MCF 10A (cell line): Measurements from ENCODE around the gene IDH3G. TPM values are rescaled to one million over a fixed set of nuclear protein-coding genes. Genes with fewer than 3 reads are reported as not detected.
A peak's percentile ranks its signal among the peaks of the same experiment; 100 is the strongest.

ENCODE experiments used
- BruUV-seq: library from RNA; stranded (reverse); fragments of 400-500 nt; replicated peaks from 2 replicates; lab custom pipeline; 2021; lab: Mats Ljungman, UMichigan
- CTCF ChIA-PET: fragments of 300-600 bp; sonication (Branson Sonifier 250); formaldehyde crosslinking; extraction: SDS; loops from one replicate; lab custom pipeline; 2021; ENCODE audit warnings: antibody characterized with exemption, inconsistent platforms; lab: Yijun Ruan, JAX
- POLR2A ChIA-PET: fragments of 300-600, 350-650 bp; sonication (Branson Sonifier 250); formaldehyde crosslinking; extraction: SDS; loops from one replicate; lab custom pipeline; 2020; ENCODE audit warnings: antibody characterized with exemption, inconsistent platforms; lab: Yijun Ruan, JAX
- DNase-seq: peaks from one replicate; pipeline ENCODE4 v3.0.0-alpha.2; 2018; ENCODE audit not compliant: unreplicated experiment
- H3K27ac Mint-ChIP-seq: one replicate; pipeline ENCODE4 v1.8.0; 2022; ENCODE audit warnings: mild to moderate bottlenecking, low read depth, mixed read lengths; ENCODE audit not compliant: unreplicated experiment
- H3K27me3 Mint-ChIP-seq: one replicate; pipeline ENCODE4 v1.8.0; 2022; ENCODE audit warnings: mixed read lengths; ENCODE audit not compliant: insufficient read depth, unreplicated experiment
- H3K36me3 Mint-ChIP-seq: one replicate; pipeline ENCODE4 v1.8.0; 2022; ENCODE audit warnings: mild to moderate bottlenecking, moderate library complexity, mixed read lengths; ENCODE audit not compliant: insufficient read depth, unreplicated experiment
- H3K4me1 Mint-ChIP-seq: one replicate; pipeline ENCODE4 v1.8.0; 2022; ENCODE audit warnings: mixed read lengths; ENCODE audit not compliant: insufficient read depth, unreplicated experiment
- H3K4me3 Mint-ChIP-seq: one replicate; pipeline ENCODE4 v1.8.0; 2022; ENCODE audit warnings: mild to moderate bottlenecking, moderate library complexity, mixed read lengths; ENCODE audit not compliant: unreplicated experiment
- H3K9me3 Mint-ChIP-seq: one replicate; pipeline ENCODE4 v1.8.0; 2022; ENCODE audit warnings: mixed read lengths; ENCODE audit not compliant: unreplicated experiment
- intact Hi-C: fragments of 100-400 bp; cut with micrococcal nuclease; formaldehyde crosslinking; loops from 2 replicates; pipeline ENCODE4 v1.14.1; 2022
- total RNA-seq: library from RNA; stranded (reverse); gene quantifications from 2 replicates; pipeline ENCODE4 v1.2.3, GENCODE V29; 2022
- TF ChIP-seq, protein P1 (sequence below): fragments of 200-600 bp; IDR thresholded peaks from one replicate; pipeline ENCODE4 v1.8.0; 2022; ENCODE audit warnings: antibody characterized with exemption, mild to moderate bottlenecking; ENCODE audit not compliant: unreplicated experiment

IDH3G gene
- total RNA-seq, 1 experiment from 2014 or later, result 65.4 TPM

DNA sequence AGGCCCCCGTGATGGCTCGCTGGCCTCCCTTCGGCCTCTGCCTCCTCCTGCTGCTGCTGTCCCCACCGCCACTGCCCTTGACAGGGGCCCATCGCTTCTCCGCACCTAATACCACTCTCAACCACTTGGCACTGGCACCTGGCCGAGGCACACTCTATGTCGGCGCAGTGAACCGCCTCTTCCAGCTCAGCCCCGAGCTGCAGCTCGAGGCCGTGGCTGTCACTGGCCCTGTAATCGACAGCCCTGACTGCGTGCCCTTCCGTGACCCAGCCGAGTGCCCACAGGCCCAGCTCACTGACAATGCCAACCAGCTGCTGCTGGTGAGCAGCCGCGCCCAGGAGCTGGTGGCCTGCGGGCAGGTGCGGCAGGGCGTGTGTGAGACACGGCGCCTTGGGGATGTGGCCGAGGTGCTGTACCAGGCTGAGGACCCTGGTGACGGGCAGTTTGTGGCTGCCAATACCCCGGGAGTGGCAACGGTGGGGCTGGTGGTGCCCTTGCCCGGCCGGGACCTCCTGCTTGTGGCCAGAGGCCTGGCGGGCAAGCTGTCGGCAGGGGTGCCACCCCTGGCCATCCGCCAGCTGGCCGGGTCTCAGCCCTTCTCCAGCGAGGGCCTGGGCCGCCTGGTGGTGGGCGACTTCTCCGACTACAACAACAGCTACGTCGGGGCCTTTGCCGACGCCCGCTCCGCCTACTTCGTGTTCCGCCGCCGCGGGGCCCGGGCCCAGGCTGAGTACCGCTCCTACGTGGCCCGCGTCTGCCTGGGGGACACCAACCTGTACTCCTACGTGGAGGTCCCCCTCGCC lies 27.1 kb downstream of the IDH3G start:
- peaks cover 6% of the 10 kb centered on the region for H3K4me1 Mint-ChIP-seq
- CTCF ChIA-PET, result interaction anchor here (6.6 kb wide), 1 partner anchor 182 kb away, joined by 51 read pairs; no protein-coding TSS in a partner anchor
- intact Hi-C loops, result no loop called here
- no peak for DNase-seq
- H3K9me3 Mint-ChIP-seq, result no peaks in the 10 kb centered on the region
- TF ChIP-seq, protein P1, sequence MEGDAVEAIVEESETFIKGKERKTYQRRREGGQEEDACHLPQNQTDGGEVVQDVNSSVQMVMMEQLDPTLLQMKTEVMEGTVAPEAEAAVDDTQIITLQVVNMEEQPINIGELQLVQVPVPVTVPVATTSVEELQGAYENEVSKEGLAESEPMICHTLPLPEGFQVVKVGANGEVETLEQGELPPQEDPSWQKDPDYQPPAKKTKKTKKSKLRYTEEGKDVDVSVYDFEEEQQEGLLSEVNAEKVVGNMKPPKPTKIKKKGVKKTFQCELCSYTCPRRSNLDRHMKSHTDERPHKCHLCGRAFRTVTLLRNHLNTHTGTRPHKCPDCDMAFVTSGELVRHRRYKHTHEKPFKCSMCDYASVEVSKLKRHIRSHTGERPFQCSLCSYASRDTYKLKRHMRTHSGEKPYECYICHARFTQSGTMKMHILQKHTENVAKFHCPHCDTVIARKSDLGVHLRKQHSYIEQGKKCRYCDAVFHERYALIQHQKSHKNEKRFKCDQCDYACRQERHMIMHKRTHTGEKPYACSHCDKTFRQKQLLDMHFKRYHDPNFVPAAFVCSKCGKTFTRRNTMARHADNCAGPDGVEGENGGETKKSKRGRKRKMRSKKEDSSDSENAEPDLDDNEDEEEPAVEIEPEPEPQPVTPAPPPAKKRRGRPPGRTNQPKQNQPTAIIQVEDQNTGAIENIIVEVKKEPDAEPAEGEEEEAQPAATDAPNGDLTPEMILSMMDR, result no peak
- POLR2A ChIA-PET, result interaction anchor here (1.2 kb wide), 1 partner anchor 40 kb away, joined by 7 read pairs; no protein-coding TSS in a partner anchor
- no peaks in the 10 kb centered on the region for H3K27me3 Mint-ChIP-seq
- H3K36me3 Mint-ChIP-seq, result no peaks in the 10 kb centered on the region
- H3K4me3 Mint-ChIP-seq, result no peak overlapping the region
- H3K27ac Mint-ChIP-seq, result no peak overlapping the region
- BruUV-seq, result no TSS peak

DNA sequence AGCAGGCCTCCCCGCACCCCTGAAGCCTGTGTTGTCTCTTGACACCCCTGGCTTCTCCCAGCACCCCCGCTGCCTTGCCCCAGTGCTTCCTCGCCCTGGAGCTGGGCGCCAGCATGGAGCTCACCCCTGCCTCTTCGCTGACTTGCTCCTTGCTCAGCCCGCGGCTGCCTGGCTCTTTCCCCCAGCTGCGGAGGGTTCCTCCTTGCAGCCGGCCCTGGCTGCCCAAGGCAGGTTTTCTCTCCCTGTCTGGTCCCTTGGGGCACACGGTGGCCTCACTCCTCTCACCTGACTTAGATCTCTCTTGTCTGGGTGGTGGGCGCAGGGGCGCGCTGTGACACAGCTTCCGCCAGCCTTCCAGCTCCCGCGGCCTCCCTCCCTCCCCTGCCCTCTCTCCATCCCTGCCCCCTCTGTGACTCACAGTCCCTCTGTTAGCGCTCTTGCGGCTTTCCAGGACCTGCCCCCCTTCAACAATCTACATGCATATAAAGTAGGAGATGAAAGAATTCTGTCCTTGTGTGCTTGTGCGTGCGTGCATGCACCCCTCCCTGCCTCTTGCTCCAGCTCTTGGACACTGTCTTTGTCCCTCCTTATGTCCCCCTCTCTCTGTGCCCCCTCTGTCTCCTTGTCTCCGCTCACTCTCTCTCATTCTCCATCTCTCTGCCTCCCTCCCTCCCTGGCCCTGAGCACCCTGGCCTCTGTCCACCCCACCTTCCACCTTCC lies 27.9 kb downstream of the IDH3G start:
- intact Hi-C loops, result no loop called here
- peak overlapping the region; percentile 53 for H3K4me3 Mint-ChIP-seq
- H3K4me1 Mint-ChIP-seq, result peaks cover 6% of the 10 kb centered on the region
- no peaks in the 10 kb centered on the region for H3K36me3 Mint-ChIP-seq
- POLR2A ChIA-PET, result interaction anchor here (0.7 to 1.2 kb wide), 2 partner anchors 28 to 39 kb away, joined by 4 to 7 read pairs; partner anchors contain the start of genes IDH3G and SSR4
- no peaks in the 10 kb centered on the region for H3K9me3 Mint-ChIP-seq
- CTCF ChIA-PET, result interaction anchor here (0.6 to 6.6 kb wide), 4 partner anchors 44 to 183 kb away, joined by 3 to 51 read pairs (median 4); no protein-coding TSS in a partner anchor
- no TSS peak for BruUV-seq
- H3K27me3 Mint-ChIP-seq, result no peaks in the 10 kb centered on the region
- peak overlapping the region; percentile 49 for H3K27ac Mint-ChIP-seq
- TF ChIP-seq, protein P1, result no peak
- peak; percentile 66 for DNase-seq

- peak overlapping the region; percentile 49 for H3K27ac Mint-ChIP-seq
- no TSS peak for BruUV-seq
- DNase-seq, result no peak
- no peaks in the 10 kb centered on the region for H3K36me3 Mint-ChIP-seq
- intact Hi-C loops, result loop anchor here (2.0 kb wide), 1 partner anchor 181 kb away; no protein-coding TSS in a partner anchor
- H3K27me3 Mint-ChIP-seq, result no peaks in the 10 kb centered on the region
- no peaks in the 10 kb centered on the region for H3K9me3 Mint-ChIP-seq
- peaks cover 6% of the 10 kb centered on the region for H3K4me1 Mint-ChIP-seq
- CTCF ChIA-PET, result interaction anchor here (0.6 to 6.6 kb wide), 7 partner anchors 12 to 260 kb away, joined by 3 to 51 read pairs (median 4); no protein-coding TSS in a partner anchor
- peak overlapping the region; percentile 53 for H3K4me3 Mint-ChIP-seq
- TF ChIP-seq, protein P1, result no peak
- POLR2A ChIA-PET, result interaction anchor here (1.2 kb wide), 2 partner anchors 38 to 181 kb away, joined by 3 to 7 read pairs; no protein-coding TSS in a partner anchor
Measured at GRCh38 chrX:153765138-153766079, 28.8 kb downstream of the IDH3G start.
